Gastrocnemius medialis (tissue), 4 donors: Measurements from ENCODE around the gene FBXO2. TPM values are rescaled to one million over a fixed set of nuclear protein-coding genes. Genes with fewer than 3 reads are reported as not detected.

Experiments
- ATAC-seq, 2 donors: fragments of 150-250 bp; one replicate each; pipeline ENCODE4 v1.9.1; 2016
- DNase-seq, 2 donors: peaks; one replicate each; pipeline ENCODE4 v3.0.0-alpha.2; 2019
- H3K27ac ChIP-seq, 4 donors: fragments of 200-600 bp; sonication (generic); 1 replicate in 1 of 4; 2 replicates in 3 of 4; pipeline ENCODE4 v1.5.1; 2016 to 2018; ENCODE audit warnings: mild to moderate bottlenecking in 2 of 4, moderate library complexity in 1 of 4
- H3K27me3 ChIP-seq, 3 donors: fragments of 200-600 bp; sonication (generic) in 2 of 3; 1 replicate in 1 of 3; 2 replicates in 2 of 3; pipeline versions ENCODE4 v1.5.1 to v1.6.0; 2016 to 2019; ENCODE audit warnings: mild to moderate bottlenecking in 1 of 3, moderate library complexity in 1 of 3
- H3K36me3 ChIP-seq, 2 donors: fragments of 200-600 bp; sonication (generic) in 1 of 2; one replicate each; pipeline ENCODE4 v1.5.1; 2017 to 2018
- H3K4me1 ChIP-seq, 2 donors: fragments of 200-600 bp; sonication (generic) in 1 of 2; one replicate each; pipeline ENCODE4 v1.5.1; 2016 to 2017; ENCODE audit warnings: mild to moderate bottlenecking in 2 of 2
- H3K4me3 ChIP-seq, 4 donors: fragments of 200-600 bp; sonication (generic) in 3 of 4; 1 replicate in 1 of 4; 2 replicates in 3 of 4; pipeline ENCODE4 v1.5.1; 2016 to 2019; ENCODE audit warnings: mild to moderate bottlenecking in 2 of 4
- H3K9me3 ChIP-seq, 3 donors: fragments of 200-600 bp; sonication (generic) in 2 of 3; 1 replicate in 1 of 3; 2 replicates in 2 of 3; pipeline ENCODE4 v1.5.1; 2016 to 2019
- CTCF ChIP-seq, 5 experiments: fragments of 450-650 bp in 3 of 5; fragments of 200-600 bp in 2 of 5; sonication (generic) in 2 of 5; IDR thresholded peaks in 4 of 5; conservative IDR thresholded peaks in 1 of 5; 1 replicate in 4 of 5; 2 replicates in 1 of 5; pipeline ENCODE4 v1.5.1; 2016 to 2019; ENCODE audit warnings: antibody characterized with exemption in 5 of 5, mild to moderate bottlenecking in 3 of 5, moderate library complexity in 3 of 5
- POLR2A ChIP-seq, 2 donors: fragments of 450-650 bp; IDR thresholded peaks; one replicate each; pipeline ENCODE4 v1.6.1; 2017; ENCODE audit warnings: antibody characterized with exemption in 2 of 2, mild to moderate bottlenecking in 2 of 2, moderate library complexity in 2 of 2
- in situ Hi-C, 4 donors: fragments of 200-750 bp; cut with MboI; loops; one replicate each; pipeline versions ENCODE4 v1.15.0 to v1.8.0; 2017; ENCODE audit warnings: low sequenced_read_pairs in 4 of 4
- intact Hi-C: fragments of 100-400 bp; cut with DNase I; formaldehyde crosslinking; loops from one replicate; pipeline ENCODE4 v1.15.1; 2023; ENCODE audit warnings: low total_unique reads
- total RNA-seq, 4 donors: library from RNA; depleted of rRNA; stranded (reverse); fragments of >200 nt; gene quantifications; one replicate each; pipeline versions ENCODE4 v1.1.0 to v1.2.3, GENCODE V29; 2016

The FBXO2 gene
- total RNA-seq, 4 donors from 2014 or later, result 2.0 to 20.8 (median 4.8) TPM

GRCh38 chr1:11682799-11683198 lies 28.6 kb upstream of the FBXO2 start:
- TF ChIP-seq CTCF (IDR thresholded peaks at IDR 0.05 in 4 of 5, conservative IDR thresholded peaks at IDR 0.05 in 1 of 5) (no peak), POLR2A (IDR thresholded peaks at IDR 0.05) (no peak)
- intact Hi-C loops (loop anchor here (5.0 kb wide), 2 partner anchors 50 to 410 kb away; partner anchors contain the start of gene UBIAD1), in situ Hi-C loops (no loop called here)
- H3K36me3 ChIP-seq, result no peaks in the 10 kb centered on the region
- DNase-seq (no peak), ATAC-seq (no peak)
- no peaks in the 10 kb centered on the region for H3K9me3 ChIP-seq
- H3K27me3 ChIP-seq, result no peaks in the 10 kb centered on the region
- H3K4me3 ChIP-seq, result no peak overlapping the region
- peaks cover 3 to 10% of the 10 kb centered on the region in 2 donors for H3K4me1 ChIP-seq
- H3K27ac ChIP-seq, result no peak overlapping the region

GRCh38 chr1:11682287-11682771 lies 28.1 kb upstream of the FBXO2 start:
- in situ Hi-C loops, result no loop called here
- ATAC-seq, result no peak
- intact Hi-C loops, result loop anchor here (5.0 kb wide), 2 partner anchors 50 to 410 kb away; partner anchors contain the start of gene UBIAD1
- DNase-seq, result no peak
- no peak for TF ChIP-seq CTCF (IDR thresholded peaks at IDR 0.05 in 4 of 5, conservative IDR thresholded peaks at IDR 0.05 in 1 of 5)
- no peak for TF ChIP-seq POLR2A (IDR thresholded peaks at IDR 0.05)
- Histone ChIP-seq H3K9me3 (no peaks in the 10 kb centered on the region), H3K4me1 (peaks cover 3 to 10% of the 10 kb centered on the region in 2 donors), H3K4me3 (no peak overlapping the region), H3K27me3 (no peaks in the 10 kb centered on the region), H3K36me3 (no peaks in the 10 kb centered on the region), H3K27ac (no peak overlapping the region)

- Histone ChIP-seq H3K4me1 (peaks cover 3 to 10% of the 10 kb centered on the region in 2 donors), H3K27ac (peak within 1 kb of the TSS; percentile 73 to 86 (median 82)), H3K36me3 (peaks cover 0 to under 1% of the 10 kb centered on the region in 2 donors), H3K4me3 (peak within 1 kb of the TSS; percentile 69 to 91 (median 88)), H3K9me3 (no peaks in the 10 kb centered on the region), H3K27me3 (no peaks in the 10 kb centered on the region)
- DNase-seq (peak; percentile 65 to 75), ATAC-seq (peak; percentile 94 to 96)
- TF ChIP-seq CTCF (IDR thresholded peaks at IDR 0.05 in 4 of 5, conservative IDR thresholded peaks at IDR 0.05 in 1 of 5) (no peak), POLR2A (IDR thresholded peaks at IDR 0.05) (peak; percentile 46 to 63)
- intact Hi-C loops (loop anchor here (2.0 to 5.0 kb wide), 3 partner anchors 16 to 409 kb away; partner anchors contain the start of genes FBXO6 and UBIAD1), in situ Hi-C loops (no loop called here)
Measured at GRCh38 chr1:11681071-11681771, 27.0 kb upstream of the FBXO2 start, which contains the start of gene MAD2L2. Gene MAD2L2 (minus strand): TSS chr1:11681148. CDS start chr1:11680601, 547 bp downstream.

- DNase-seq (no peak), ATAC-seq (peak; percentile 50 to 78)
- Histone ChIP-seq H3K4me1 (peaks cover 3 to 10% of the 10 kb centered on the region in 2 donors), H3K27ac (peak overlapping the region; percentile 73 to 86 (median 82)), H3K27me3 (no peaks in the 10 kb centered on the region), H3K36me3 (peaks cover 0 to 8% of the 10 kb centered on the region in 2 donors), H3K9me3 (no peaks in the 10 kb centered on the region), H3K4me3 (peak overlapping the region; percentile 69 to 91 (median 88))
- no peak for TF ChIP-seq CTCF (IDR thresholded peaks at IDR 0.05 in 4 of 5, conservative IDR thresholded peaks at IDR 0.05 in 1 of 5)
- TF ChIP-seq POLR2A (IDR thresholded peaks at IDR 0.05), result no peak
- in situ Hi-C loops, result no loop called here
- intact Hi-C loops, result loop anchor here (2.0 to 5.0 kb wide), 3 partner anchors 16 to 408 kb away; partner anchors contain the start of genes FBXO6 and UBIAD1
Measured at GRCh38 chr1:11680270-11681070, 26.2 kb upstream of the FBXO2 start.
